HuH-7 (cell line): ENCODE results near the gene ASB7.
A peak's percentile ranks its signal among the peaks of the same experiment; 100 is the strongest.
"Not testable (repeated sequence)": the region's sequence is repeated elsewhere in the genome, so short reads cannot be mapped to it uniquely, and the experiment has no call there.

Source experiments
- DNase-seq: peaks from one replicate; pipeline ENCODE4 v3.0.0; 2011; ENCODE audit warnings: low spot score

The ASB7 gene, protein sequence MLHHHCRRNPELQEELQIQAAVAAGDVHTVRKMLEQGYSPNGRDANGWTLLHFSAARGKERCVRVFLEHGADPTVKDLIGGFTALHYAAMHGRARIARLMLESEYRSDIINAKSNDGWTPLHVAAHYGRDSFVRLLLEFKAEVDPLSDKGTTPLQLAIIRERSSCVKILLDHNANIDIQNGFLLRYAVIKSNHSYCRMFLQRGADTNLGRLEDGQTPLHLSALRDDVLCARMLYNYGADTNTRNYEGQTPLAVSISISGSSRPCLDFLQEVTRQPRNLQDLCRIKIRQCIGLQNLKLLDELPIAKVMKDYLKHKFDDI

DNA sequence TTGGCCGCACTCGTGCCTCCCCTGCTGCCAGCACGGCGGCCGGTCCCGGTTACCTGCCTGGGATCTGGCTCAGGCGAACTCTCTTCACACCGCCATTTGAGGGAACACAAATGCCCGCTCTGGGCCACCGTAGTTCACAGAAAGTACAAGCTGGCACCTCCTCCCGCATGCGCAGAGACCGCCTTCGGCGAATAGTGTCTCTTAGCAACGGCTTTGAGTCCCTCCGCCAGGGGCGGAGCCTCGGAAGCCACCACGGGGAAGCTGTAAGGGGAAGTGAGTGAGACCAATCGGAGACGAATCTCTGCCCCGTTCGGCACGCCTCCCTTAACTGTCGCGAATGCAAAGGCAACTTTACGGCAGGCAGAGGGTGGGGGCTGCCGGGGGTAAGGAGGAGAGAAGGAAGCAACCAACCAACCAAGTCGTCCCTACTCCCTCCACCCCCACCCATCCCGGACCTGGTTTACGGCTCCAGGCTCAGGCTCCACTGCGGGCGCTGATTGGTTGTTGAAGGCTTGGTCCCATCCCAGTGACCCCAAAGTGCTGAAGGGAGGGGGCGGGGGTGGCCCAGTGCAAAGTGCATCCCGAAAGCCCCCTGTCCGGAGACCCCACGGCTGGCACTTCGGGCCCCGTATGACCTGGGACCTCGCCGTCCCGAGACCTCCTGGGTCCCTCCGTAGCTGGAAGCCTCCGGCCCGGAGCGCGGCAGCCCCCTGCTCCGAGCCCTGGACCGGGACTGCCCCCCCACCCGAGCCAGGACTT lies at the start of gene ASB7, which contains the start of gene LINS1:
TSS of gene ASB7 (plus strand) at position 526 of the 759 bp plus-strand sequence. CDS start 9,628 bp downstream, outside the sequence.
TSS of gene LINS1 (minus strand) at position 121 of the 759 bp plus-strand sequence. CDS start 21,342 bp downstream, outside the sequence.
- DNase-seq: peak; percentile 90

DNA sequence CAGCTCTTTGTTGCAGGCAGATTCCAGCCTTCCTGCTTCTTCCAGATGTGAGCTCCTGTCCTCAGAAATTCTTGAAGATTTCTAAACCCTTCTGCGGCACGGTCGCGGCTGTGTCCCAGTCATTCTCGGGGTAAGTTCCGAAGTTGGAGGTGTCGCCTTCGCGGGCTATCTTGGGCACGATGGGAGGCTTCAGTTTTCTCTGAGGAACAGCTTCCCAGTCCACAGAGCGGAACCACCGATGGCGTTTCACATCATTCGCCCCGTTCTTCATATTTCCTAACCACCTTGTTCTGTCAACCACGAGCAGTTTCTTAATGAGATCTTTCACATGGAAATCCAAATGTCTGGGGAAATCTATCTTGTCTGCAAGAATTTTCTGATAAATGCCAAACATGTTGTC lies 48.9 kb upstream of the ASB7 start:
- no peak for DNase-seq

DNA sequence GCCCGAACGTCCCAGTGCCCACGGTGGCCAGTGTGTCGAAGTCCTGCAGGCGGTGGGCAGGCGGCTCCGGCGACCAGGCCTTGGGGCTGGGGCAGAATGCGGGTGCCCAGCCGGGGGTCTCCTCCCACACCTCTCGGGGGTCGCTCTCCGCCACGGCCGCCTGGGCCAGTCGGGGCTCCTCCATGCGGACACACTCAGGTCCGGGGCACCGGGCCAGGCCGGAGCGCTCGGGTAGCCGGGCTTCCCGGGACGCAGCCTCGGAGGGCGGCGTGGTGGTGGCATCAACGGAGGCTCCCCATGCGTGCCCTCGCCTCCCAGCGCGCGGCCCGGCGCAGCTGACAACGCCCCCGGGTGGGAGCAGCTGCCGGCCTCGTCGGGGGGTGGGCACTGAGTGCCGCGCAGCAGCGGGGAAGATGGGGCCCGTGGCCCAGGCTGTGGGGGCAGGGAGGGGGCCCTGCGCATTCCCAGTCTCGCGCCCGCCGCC lies 43.6 kb upstream of the ASB7 start:
- DNase-seq: no peak

DNA sequence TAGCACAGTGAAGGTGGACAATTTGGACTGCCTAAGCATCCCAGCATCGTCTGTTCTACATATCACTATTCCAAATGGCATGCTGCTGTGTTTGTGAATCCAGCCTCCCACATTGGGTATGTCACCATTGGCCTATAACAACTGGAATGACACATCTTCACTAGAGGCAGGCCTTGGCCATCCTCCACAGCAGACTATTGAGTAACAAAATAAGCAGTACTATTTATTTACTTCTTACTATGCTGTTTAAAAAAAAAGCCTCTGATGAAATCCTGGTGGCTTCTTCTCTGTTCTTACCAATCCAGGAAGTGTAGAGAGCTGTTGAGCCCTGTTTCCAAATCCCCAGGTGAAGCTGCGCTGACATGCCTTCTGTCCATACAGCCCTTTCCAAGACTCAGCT lies 43.1 kb upstream of the ASB7 start:
- DNase-seq: no peak

DNA sequence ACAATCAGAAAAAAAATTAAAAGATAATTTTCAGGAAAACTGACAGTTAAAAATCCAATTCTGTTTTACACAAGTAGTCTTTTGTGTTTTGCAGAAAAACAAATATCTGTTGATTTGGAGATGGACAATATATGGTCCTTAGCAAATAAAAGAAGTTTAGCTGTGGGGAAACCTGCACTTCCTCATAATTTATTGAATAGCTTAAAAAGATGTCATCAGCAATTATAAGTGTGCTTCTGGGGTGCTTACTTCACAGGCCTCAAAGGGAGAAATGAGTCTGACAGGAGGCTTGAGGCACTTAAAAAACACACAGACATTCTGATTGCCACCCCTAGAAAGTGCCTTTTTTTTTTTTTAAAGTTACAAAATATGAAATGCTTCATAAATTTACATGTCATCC lies 42.1 kb upstream of the ASB7 start:
- no peak for DNase-seq

DNA sequence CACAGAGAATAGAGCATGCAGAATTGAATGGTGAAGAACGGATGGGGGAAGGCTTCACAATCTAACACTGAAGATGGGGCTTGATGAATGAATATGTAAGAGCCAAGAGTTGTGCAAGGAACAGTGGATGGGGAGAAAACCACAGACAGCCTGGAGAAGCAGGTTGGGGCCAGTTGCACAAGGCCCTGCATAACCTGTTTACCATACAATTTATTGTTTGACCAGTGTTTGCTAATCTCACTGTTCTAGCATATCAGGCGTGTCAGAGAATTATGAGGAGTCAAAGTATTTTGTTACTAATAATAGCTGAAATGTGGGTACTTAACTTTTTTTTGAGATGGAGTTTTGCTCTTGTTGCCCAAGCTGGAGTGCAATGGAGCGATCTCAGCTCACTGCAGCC lies 36.8 kb upstream of the ASB7 start:
- DNase-seq: no peak

DNA sequence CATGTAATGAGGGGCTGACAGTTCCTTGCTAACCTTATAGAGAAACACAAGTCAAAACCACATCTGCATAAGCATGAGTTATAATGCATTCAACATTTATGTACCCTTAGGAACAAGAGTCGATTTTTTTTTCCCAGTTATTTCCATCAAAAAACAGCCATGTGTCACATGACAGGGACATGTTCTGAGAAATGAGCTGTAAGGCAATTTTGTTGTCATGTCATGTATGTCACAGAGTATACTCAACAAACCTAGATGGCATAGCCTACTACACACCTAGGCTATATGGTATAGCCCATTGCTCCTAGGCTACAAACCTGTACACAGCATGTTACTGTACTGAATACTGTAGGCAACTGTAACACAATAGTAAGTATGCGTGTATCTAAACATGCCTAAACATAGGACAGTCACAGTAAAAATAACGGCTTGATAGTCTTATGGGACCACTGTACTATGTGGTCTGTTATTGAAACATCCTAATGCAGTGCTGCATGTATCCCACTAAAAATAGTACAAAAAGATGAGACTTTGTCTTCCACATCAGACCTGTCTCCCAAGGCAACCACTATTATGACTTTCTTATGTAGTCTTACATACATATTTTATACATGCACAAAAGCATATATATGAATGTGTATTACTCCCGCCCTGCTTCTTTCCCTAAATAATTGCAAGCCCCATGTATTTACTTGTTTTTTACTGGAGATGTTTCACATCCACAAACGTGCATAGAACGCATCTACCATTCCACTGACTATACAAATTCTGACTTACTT lies 35.4 kb upstream of the ASB7 start:
- DNase-seq: no peak

DNA sequence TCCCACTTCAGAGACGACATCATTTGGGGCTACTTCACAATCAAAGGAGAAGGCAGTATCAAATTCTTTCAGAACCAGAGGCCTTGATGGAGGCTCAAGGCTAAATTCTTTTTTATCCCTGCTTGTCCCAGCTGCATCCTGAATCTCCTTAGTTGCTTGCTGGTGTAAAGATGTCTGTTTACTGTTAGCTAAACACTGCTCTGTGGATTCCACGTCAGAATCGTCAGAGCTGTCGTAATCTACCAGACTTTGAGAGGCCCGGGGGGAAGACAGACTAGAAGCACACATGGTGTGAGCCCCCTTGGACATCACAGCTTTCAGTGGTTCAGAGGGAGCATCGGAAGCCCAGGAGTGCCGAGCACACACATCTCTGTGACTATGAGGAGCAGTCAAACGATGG lies 33.0 kb upstream of the ASB7 start:
- DNase-seq: no peak

DNA sequence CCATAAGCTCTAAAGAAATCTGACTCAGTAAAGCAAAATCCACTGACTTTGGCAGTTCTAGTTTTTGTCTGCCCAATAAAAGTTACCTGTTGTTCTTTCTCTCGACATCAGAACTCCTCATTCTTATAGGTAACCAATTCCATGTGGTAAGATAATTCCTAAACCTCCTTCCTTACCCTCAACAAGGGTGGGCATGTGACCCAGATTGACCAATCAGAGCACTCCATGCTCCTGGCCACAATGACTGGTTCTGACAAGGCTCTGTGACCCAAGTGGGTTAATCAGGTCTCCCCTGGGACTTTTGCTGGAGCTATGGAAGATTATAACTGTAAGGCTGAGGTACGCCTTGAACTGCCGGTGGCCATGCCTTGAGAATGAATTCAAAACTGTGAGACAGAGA lies 32.1 kb upstream of the ASB7 start:
- no peak for DNase-seq

DNA sequence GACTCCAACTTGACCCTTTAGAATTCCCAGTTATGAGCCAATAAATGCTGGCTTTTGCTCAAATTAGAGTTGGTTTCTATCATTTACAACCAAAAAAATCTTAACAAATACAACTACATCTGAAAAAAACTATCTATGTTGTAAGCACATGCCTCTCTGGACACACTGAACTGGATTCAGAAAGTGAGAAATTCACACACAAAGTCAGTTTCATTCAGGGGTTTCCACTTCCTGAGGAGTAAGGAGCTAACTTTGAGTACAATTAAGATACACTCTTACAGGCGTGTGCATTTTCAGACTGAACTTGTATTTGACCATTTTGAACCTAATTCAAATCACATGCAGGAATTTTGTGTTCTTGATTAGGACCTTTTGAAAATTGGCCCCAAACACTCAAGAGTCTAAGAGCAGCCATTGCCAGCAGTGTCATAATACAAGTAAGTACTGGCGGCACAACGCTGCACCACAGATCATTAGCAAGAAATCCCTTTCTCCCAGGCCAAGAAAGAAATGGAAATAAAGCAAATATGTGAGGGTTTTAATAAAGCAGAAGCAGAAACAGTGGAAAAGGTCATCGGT lies 31.6 kb upstream of the ASB7 start:
- no peak for DNase-seq

DNA sequence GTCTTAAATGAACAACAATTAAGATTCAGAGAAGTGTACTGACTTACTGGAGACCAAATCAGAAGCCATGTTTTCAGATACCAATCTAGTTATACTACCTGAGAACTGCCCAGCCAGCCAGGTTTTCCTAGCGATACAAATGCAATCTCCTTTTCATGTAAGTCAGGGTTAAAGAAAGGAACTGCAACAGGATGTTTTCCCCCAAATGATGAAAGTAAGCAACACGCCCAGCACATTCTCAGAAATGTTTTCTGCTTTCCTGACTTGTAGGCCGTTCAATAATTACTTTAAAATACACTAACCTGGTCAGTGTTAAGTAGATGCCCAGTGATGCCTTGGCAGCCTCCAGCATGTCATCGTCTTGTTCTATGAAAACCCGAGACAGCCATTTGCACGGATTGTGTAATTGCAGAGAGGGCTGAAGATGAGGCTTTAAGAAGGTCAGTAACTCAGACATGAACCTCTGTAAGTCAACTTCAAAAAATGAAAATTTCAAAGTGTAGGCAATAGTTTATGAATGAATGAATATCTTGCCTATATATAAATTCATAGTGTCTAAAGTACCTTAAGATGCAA lies 30.7 kb upstream of the ASB7 start:
- no peak for DNase-seq

DNA sequence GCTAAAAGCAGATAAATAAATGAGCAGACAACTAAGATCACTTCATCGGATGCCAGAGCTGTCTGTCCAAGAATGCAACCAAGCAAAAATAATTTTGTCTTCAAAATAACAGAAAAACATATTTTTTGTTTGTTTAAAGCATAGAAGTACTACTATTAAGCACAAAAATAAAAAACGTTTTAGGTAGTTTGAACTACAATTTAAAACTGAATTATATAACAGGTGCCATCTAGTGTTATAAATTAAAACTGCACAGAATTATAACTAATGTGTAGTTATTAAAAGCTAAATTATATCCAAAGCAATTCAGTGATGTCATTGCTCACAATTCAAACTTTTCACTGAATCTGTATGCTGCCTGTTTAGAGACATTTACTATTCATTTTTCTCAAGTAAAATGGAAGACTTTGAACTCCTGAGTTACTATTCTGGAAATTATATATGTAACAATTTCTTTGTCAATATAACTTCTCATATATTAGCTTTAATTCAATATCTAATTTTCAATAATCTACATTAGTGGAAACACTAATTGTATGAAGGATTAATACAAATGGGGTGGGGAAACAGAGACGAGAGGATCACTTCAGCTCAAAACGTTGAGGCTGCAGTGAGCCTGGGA lies 29.9 kb upstream of the ASB7 start:
- no peak for DNase-seq

DNA sequence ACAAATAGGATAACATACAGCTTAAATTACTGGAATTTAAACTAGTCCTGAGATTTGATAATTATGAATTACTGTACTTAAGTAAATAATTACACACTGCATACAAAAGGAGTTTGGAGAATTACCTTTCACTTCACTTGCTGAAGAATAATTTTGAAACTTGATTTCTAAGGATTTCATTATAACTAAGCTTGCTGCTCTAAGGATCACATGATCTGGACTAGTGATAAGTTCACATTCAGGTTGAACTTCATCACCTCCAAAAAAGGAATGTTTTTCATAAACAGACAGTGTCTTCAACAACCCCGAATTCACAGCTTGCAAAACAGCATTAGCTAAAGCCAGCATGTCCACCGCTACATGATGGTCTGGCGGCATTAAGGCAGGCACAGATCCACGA lies 28.9 kb upstream of the ASB7 start:
- DNase-seq: no peak

DNA sequence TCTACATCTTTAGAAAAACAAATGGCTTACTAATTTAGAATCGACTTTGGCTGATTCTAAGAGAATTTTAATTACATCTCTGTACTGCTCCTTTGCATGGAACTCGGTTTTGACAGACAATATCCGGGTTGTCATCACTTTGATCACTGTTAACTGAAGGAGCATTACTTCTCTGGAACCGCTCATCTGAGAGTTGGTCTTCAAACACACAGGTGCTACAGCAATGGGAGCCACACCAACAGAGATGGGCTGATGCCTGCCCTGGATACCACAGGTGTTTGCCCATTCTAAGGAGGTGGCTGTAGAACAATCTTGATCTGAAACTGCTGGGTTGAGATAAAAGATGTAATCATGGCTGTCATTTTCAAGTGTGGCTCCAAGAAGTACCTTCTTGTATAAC lies 22.0 kb upstream of the ASB7 start:
- DNase-seq: no peak

DNA sequence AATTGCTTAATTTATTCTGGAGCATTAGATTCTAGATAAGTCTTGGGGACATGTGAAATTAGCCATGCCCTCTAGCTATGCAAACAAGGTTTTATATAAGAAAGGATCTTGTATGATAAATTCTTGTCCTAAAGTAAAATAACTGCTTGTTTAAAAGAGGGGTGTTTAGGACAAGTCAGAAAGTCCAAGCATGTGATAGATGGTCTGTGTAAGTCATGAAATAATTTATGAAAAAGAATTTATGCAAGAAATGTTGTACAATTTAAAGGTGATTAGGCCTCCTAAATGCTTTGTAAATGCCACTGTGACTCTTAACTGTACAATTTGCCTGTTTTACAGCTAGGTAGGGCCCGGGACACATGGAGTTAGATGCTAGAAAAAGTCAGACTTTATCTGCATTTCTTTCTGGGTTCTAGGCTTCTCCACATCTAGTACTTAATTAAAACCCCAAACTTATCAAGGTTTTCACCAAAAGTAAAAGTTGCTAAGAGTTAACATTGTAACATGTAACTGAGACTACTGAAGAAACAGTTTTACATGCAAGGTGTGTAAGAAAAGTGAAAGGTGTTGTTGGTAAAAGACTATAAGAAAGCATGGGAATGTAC lies 13.6 kb upstream of the ASB7 start:
- DNase-seq: no peak

DNA sequence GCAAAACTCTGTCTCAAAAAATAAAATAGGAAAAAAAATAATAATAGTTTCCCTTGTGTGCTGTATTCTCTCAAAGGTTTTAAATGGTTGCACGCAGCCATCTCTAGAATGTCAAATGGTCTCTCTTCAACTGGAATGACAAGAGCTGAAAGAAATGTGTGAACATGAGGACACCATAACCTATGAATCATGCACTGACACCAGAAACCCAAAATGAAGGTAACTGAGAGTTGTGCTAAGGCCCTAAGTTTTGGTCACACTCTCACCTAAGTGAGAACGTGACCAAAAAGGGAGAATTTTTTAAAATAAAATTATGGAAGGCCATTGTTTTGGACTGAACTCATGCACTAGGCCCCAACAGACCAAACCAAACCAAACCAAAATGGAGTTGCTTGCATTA lies 11.2 kb upstream of the ASB7 start:
- DNase-seq: not testable (repeated sequence)

DNA sequence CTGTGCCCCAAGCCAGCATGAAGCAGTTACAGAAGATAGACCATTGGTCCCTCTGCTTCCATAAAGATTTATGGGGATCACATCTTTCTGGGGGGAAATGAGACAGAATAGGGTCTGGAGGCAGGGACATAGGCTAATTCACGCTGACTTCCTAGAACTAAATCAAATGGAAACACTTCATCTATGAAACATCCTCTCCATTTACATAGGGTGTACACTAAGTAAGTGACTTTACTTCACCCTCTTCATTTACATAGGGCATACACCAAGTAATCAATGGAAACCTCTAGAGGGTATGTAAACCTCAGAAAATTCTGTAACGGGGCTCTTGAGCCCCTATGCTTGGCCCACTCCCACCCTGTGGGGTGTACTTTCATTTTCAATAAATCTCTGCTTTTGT lies 10.6 kb upstream of the ASB7 start:
- no peak for DNase-seq

DNA sequence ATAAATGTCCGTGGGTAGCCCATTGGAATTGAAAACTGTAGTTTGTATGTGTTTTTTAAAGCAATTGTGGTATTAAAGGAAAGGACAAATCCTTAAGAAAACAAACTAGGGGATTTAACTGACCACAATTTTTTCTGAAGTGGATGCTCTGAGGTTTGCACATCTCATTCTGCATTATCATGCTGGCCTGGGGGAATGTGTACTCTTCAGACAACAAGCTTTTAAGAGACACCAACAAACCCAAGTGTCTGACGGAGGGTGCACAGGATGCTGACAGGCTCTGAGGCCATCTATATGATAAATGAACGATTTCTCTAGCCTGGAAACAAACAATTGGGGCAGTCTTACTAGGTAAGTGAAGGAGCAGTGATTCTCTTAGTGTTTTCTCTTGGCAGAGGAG lies 9.5 kb upstream of the ASB7 start:
- DNase-seq: no peak

DNA sequence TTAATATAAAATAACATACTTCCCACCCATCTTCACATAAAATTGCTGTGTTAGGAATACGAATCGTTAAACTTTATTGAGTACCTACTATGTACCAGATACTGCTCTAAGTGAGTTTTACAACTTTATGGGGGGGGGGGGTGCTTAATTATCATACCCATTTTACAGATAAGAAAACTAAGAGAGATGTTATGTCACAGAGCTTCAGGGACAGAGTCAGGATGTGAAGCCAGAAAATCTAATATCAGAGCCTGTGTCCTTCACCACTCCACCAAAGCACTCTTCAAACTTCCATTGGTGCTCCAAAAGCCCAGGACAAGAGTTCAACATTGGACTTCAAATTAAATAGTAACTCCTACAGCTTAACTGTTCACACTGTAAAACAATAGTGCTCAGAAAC lies 9.0 kb upstream of the ASB7 start:
- DNase-seq: no peak

DNA sequence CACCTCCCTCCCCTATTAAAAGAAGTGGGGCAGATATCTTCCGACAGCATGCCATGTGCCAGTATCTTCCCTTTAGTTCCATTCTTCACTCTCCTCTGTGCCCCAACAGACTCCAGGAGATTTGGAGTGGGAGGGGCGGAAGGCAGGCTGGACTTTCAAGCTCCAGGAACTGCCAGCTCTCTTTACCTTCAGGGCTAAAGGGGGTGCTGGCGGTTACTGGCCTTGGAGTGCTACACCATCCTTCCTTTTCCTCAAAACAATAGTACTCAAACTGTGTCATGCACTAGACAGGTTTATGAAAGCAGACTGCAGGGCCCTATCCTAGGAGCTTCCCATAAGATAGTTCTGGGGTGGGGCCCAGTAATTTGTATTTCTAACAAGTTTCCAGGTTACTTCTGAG lies 6.4 kb upstream of the ASB7 start:
- no peak for DNase-seq

DNA sequence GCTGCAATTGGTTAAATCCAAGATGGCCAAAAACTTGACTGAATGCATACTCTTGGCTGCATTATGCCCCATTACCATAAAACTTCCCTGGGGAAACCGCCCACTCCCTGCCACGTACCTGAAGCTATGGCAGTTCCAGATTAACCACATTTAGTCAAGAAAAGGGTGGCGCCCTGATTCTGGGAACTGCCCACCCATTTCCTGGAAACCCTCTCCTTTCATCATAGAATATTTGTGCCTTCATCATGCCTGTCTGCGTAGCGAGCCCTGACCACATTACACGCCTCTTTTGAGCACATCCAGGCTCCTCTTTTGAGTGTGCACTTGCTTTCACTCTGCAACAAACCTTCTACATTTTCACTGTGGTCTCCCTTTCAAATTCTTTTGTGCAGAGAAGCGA lies 5.6 kb upstream of the ASB7 start:
- no peak for DNase-seq
